Naive thymus-derived CD8-positive, alpha-beta T cell (primary cell): ENCODE results near the gene FES. TPM values are rescaled to one million over a fixed set of nuclear protein-coding genes. Genes with fewer than 3 reads are reported as not detected.

Source experiments
- ATAC-seq, 2 donors: fragments of 150-1000 bp; cut with Tn5 transposase in 1 of 2; sonication (Bioruptor Pico), chemical (Tn5 transposase) in 1 of 2; 1 replicate in 1 of 2; 2 replicates in 1 of 2; pipeline ENCODE4 v1.10.0; 2021; ENCODE audit warnings: mild to moderate bottlenecking in 2 of 2, moderate library complexity in 2 of 2
- POLR2A ChIA-PET: fragments of 350-600 bp; sonication (Branson Sonifier 250); formaldehyde crosslinking; loops from one replicate; lab custom pipeline; 2021; ENCODE audit warnings: antibody characterized with exemption; lab: Charles Lee
- DNase-seq, 10 donors: peaks; one replicate each; pipeline versions ENCODE4 v3.0.0 to v3.0.0-alpha.2; 2020 to 2022
- H3K27ac Mint-ChIP-seq, 10 donors: one replicate each; pipeline ENCODE4 v1.8.0; 2020 to 2022; ENCODE audit warnings: mild to moderate bottlenecking in 10 of 10, mixed read lengths in 10 of 10, moderate library complexity in 4 of 10, inconsistent platforms in 1 of 10
- H3K27me3 Mint-ChIP-seq, 5 donors: one replicate each; pipeline ENCODE4 v1.8.0; 2021 to 2022; ENCODE audit warnings: mixed read lengths in 5 of 5
- H3K36me3 Mint-ChIP-seq, 3 donors: one replicate each; pipeline ENCODE4 v1.8.0; 2020 to 2022; ENCODE audit warnings: mixed read lengths in 3 of 3, mild to moderate bottlenecking in 2 of 3, inconsistent platforms in 1 of 3
- H3K4me1 Mint-ChIP-seq, 4 donors: one replicate each; pipeline ENCODE4 v1.8.0; 2021 to 2022; ENCODE audit warnings: mixed read lengths in 4 of 4
- H3K4me3 Mint-ChIP-seq, 10 donors: one replicate each; pipeline ENCODE4 v1.8.0; 2020 to 2022; ENCODE audit warnings: mild to moderate bottlenecking in 10 of 10, mixed read lengths in 10 of 10, moderate library complexity in 6 of 10, inconsistent platforms in 1 of 10
- H3K9me3 Mint-ChIP-seq, 9 donors: one replicate each; pipeline ENCODE4 v1.8.0; 2020 to 2022; ENCODE audit warnings: mixed read lengths in 9 of 9, mild to moderate bottlenecking in 3 of 9, inconsistent platforms in 1 of 9, moderate library complexity in 1 of 9
- polyA plus RNA-seq, 3 donors: library from polyadenylated mRNA; unstranded; fragments of 300-500 nt; fragmentation: Illumina TruSeq; gene quantifications; one replicate each; pipeline ENCODE4 v1.2.3, GENCODE V29; 2021
- total RNA-seq, 8 experiments: library from RNA in 2 of 8; stranded (reverse) in 2 of 8; gene quantifications; one replicate each; pipeline ENCODE4 v1.2.3 and lab custom pipeline; 2021 to 2026

Gene FES
- total and polyA plus RNA-seq, 5 experiments from 2014 or later = 0.08 to 3.5 (median 1.5) TPM; not detected in 1

DNA sequence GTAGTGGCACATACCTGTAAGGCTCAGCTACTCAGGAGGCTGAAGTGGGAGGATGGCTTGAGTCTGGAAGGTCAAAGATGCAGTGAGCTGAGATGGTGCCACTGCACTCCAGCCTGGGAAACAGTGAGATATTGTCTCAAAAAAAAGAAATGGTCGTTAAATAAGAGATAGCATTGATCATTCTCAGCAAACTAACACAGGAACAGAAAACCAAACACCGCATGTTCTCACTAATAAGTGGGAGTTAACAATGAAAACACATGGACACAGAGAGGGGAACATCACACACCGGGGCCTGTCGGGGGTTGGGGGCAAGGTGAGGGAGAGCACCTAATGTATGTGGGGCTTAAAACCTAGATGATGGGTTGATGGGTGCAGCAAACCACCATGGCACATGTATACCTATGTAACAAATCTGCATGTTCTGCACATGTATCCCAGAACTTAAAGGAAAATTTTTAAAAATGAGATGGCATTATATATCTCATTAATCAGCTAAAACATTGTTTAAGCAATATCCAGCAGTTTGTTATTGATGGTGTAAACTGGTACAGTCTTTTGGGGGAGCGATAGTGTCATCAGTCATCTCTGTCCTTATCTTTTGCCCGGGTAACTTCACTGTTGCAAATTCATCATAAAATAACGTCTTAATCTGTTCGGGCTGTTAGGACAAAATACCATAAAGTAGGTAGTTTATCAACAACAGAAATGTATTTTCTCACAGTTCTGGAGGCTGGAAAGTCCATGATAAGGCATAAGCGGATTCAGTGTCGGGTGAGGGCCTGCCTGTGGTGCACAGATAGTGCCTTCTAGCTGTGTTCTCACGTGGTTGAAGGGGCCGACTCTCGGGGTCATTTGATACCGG, 17.1 kb downstream of the FES start:
- no peaks in the 10 kb centered on the region for H3K27me3 Mint-ChIP-seq
- POLR2A ChIA-PET = interaction anchor here (1.2 to 10.7 kb wide), 3 partner anchors 11 to 184 kb away, joined by 3 to 237 read pairs (median 11); partner anchors contain the start of genes BLM, HDDC3 and UNC45A
- peaks cover 19 to 36% (median 29%) of the 10 kb centered on the region in 4 donors for H3K4me1 Mint-ChIP-seq
- H3K9me3 Mint-ChIP-seq = no peaks in the 10 kb centered on the region
- peak overlapping the region; percentile 83 to 97 (median 91) for H3K27ac Mint-ChIP-seq
- no peak for ATAC-seq
- H3K4me3 Mint-ChIP-seq = peak overlapping the region; percentile 81 to 91 (median 86)
- peak in 1 of 10 donors; percentile 42 for DNase-seq
- H3K36me3 Mint-ChIP-seq = peaks cover 0 to 16% (median 10%) of the 10 kb centered on the region in 3 donors

DNA sequence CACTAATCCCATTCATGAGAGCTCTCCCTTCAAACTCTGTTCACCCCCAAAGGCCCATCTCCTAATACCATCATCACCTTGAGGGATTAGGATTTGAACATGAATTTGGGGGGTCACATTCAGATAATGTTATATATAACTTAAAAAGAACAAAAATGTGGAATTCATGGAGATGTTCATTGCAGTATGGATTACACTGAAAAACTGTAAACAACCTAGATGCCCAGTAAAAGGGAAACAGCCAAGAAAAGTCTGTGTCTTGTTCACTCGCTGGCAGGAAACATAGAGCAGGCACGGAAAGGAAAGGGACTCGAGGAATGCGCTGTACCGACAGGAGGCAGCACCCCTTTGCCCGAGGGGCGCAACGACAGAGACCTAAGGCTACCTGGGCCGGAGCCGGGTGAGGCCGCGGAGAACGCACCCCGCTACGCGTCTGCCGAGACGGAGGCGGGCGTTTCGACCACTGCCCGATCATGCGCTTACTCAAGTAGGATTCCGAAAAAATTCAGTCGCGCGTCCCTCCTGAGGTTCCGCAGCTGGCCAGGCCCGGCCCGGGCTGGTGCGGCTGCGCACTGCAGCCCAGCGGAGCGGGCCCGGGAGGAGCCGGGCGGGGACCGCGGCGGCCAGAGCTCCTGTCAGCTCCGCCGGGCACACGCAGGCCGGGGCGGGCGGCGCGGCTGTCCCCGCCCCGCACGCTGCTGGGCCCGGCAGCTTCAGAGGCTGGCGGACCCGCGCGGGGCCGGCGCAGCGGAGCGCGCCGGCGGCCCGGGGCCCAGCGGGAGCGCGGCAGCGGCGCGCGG, 17.9 kb downstream of the FES start:
- H3K4me1 Mint-ChIP-seq = peaks cover 19 to 32% (median 27%) of the 10 kb centered on the region in 4 donors
- peak; percentile 56 to 82 (median 66) for DNase-seq
- H3K27me3 Mint-ChIP-seq = no peaks in the 10 kb centered on the region
- peaks cover 0 to 24% (median 10%) of the 10 kb centered on the region in 3 donors for H3K36me3 Mint-ChIP-seq
- peak overlapping the region; percentile 81 to 91 (median 86) for H3K4me3 Mint-ChIP-seq
- H3K27ac Mint-ChIP-seq = peak overlapping the region; percentile 83 to 97 (median 91)
- no peaks in the 10 kb centered on the region for H3K9me3 Mint-ChIP-seq
- POLR2A ChIA-PET = interaction anchor here (0.6 to 10.7 kb wide), 12 partner anchors 10 to 539 kb away, joined by 3 to 237 read pairs (median 6); partner anchors contain the start of genes BLM, HDDC3, RCCD1 and UNC45A
- ATAC-seq = peak; percentile 70 to 79

DNA sequence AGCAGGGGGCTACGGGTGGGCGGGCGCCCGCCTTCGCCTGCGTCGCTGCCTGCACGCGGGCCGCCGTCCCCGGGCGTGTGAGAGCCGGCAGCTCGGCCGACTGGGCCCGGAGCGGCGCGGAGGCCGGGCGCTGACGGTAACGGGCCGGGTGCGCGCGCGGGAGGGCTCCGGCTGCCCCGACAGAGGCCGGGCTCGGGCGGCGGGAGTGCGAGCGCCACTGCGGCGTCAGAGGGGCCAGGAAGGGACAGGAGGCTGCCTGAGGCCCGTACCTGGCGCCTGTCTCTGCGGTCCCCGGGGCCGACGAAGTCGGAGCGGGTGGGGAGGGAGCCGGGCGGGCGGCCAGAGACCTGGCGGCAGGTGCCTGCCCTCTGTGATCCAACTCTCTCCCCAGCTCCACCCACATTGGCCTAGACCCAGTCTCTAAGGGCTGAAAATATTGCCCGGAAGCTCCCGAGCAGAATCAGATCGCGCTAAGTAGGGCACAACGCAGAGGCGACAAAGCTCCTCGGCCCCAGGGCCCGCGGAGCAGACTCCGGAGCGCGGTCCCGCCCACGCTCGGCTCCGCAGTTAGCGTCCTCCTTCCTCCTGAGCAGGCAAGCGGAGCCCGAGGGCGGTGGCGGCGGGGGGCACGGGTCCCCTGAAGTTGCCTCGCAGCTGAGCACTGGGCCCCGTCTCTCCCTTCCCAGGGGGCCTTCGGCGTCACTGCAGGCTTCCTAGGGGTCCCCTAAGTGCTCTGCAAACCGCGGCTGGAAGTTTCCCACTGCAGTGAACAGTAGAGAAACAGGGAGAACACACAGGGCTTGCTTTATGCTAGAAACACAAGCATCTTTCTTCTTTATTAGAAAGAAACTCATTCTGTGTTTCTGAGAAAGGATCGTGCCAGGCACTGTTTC, 18.8 kb downstream of the FES start, which contains the start of gene MAN2A2:
TSS of gene MAN2A2 (plus strand) at position 463 of the 893 bp plus-strand sequence. CDS start 906 bp downstream, outside the sequence.
- Mint-ChIP-seq H3K27me3 (no peaks in the 10 kb centered on the region), H3K4me3 (peak within 1 kb of the TSS; percentile 81 to 98 (median 90)), H3K27ac (peak within 1 kb of the TSS; percentile 88 to 97 (median 91)), H3K36me3 (peaks cover 0 to 33% (median 19%) of the 10 kb centered on the region in 3 donors), H3K9me3 (no peaks in the 10 kb centered on the region), H3K4me1 (peaks cover 19 to 33% (median 26%) of the 10 kb centered on the region in 4 donors)
- POLR2A ChIA-PET = interaction anchor here (0.6 to 10.7 kb wide), 15 partner anchors 9 to 540 kb away, joined by 3 to 237 read pairs (median 6); partner anchors contain the start of genes BLM, HDDC3, RCCD1 and UNC45A
- DNase-seq (peak; percentile 51 to 85 (median 66)), ATAC-seq (peak; percentile 61 to 66)

- Mint-ChIP-seq H3K27me3 (no peaks in the 10 kb centered on the region), H3K36me3 (peaks cover 0 to 39% (median 19%) of the 10 kb centered on the region in 3 donors), H3K9me3 (no peaks in the 10 kb centered on the region), H3K27ac (peak overlapping the region; percentile 69 to 91 (median 84)), H3K4me3 (peak overlapping the region; percentile 78 to 98 (median 84)), H3K4me1 (peaks cover 19 to 33% (median 26%) of the 10 kb centered on the region in 4 donors)
- ATAC-seq (no peak), DNase-seq (peak in 1 of 10 donors; percentile 54)
- POLR2A ChIA-PET = interaction anchor here (0.7 to 10.7 kb wide), 15 partner anchors 8 to 309 kb away, joined by 3 to 237 read pairs (median 6); partner anchors contain the start of genes BLM, HDDC3, RCCD1 and UNC45A
Measured at GRCh38 chr15:90903733-90904536, 19.6 kb downstream of the FES start.

DNA sequence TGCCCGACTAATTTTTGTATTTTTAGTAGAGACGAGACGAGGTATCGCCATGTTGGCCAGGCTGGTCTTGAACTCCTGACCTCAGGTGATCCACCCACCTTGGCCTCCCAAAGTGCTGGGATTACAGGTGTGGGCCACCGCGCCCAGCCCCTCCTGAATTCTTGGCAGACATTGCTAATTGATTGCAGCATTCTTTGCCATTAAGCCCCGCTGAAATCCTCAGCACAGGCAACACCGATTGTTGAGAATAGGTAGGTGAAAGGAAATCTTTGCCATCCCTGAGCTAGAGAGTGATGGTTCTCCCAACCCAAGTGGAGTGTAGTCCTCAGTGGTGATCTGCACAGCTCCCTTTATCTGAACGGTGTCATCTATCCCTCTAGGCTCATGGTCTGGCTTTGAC, 20.4 kb downstream of the FES start:
- POLR2A ChIA-PET = interaction anchor here (1.0 to 10.7 kb wide), 5 partner anchors 9 to 29 kb away, joined by 3 to 237 read pairs (median 4); partner anchors contain the start of genes HDDC3 and UNC45A
- DNase-seq (peak in 1 of 10 donors; percentile 37), ATAC-seq (no peak)
- H3K4me1 Mint-ChIP-seq = peaks cover 19 to 33% (median 26%) of the 10 kb centered on the region in 4 donors
- H3K27ac Mint-ChIP-seq = peak overlapping the region in 2 of 10 donors; percentile 19 to 29
- no peaks in the 10 kb centered on the region for H3K27me3 Mint-ChIP-seq
- H3K4me3 Mint-ChIP-seq = peak overlapping the region in 5 of 10 donors; percentile 19 to 52 (median 39)
- H3K9me3 Mint-ChIP-seq = no peaks in the 10 kb centered on the region
- peaks cover 0 to 47% (median 19%) of the 10 kb centered on the region in 3 donors for H3K36me3 Mint-ChIP-seq

GRCh38 chr15:90905306-90906180, 21.2 kb downstream of the FES start:
- Mint-ChIP-seq H3K27me3 (no peaks in the 10 kb centered on the region), H3K27ac (peak overlapping the region in 3 of 10 donors; percentile 19 to 69 (median 38)), H3K36me3 (peaks cover 0 to 55% (median 19%) of the 10 kb centered on the region in 3 donors), H3K4me3 (peak overlapping the region in 3 of 10 donors; percentile 11 to 62 (median 12)), H3K4me1 (peaks cover 17 to 33% (median 26%) of the 10 kb centered on the region in 4 donors), H3K9me3 (no peaks in the 10 kb centered on the region)
- POLR2A ChIA-PET = interaction anchor here (1.1 to 10.7 kb wide), 3 partner anchors 8 to 28 kb away, joined by 3 to 237 read pairs (median 4); partner anchors contain the start of genes HDDC3 and UNC45A
- ATAC-seq (no peak), DNase-seq (peak in 1 of 10 donors; percentile 58)

DNA sequence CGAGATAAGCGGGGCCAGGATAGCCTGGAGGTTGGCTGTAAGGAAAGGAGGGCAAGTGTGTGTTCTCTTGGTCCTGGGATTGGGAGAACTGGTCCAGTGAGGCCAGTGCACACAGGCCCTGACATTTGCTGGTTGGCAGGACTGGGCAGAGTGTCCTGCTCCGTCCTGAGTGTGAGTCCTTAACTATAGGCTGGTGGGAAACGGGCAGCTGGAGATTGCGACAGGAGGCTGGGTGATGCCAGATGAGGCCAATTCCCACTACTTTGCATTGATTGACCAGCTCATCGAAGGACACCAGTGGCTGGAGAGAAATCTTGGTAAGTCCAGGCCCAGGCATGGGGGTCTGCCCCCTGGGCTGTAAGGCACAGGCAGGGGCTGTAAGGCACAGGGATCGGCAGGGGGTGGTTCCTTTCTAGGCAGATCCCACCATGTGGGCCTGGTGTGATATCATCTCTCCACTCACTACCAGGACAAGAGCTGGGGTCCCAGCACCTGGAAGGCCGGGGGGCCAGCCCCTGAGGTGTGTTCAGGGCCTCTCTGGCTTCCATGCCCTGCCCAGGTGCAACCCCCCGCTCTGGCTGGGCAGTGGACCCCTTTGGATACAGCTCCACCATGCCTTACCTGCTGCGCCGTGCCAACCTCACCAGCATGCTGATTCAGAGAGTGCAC, 22.0 kb downstream of the FES start:
- Mint-ChIP-seq H3K27ac (no peak overlapping the region), H3K36me3 (peaks cover 0 to 62% (median 19%) of the 10 kb centered on the region in 3 donors), H3K4me3 (peak overlapping the region in 2 of 10 donors; percentile 11 to 26), H3K27me3 (no peaks in the 10 kb centered on the region), H3K9me3 (no peaks in the 10 kb centered on the region), H3K4me1 (peaks cover 15 to 31% (median 24%) of the 10 kb centered on the region in 4 donors)
- peak in 1 of 10 donors; percentile 40 for DNase-seq
- POLR2A ChIA-PET = interaction anchor here (1.5 to 10.7 kb wide), 2 partner anchors 13 to 28 kb away, joined by 4 to 237 read pairs; partner anchors contain the start of genes HDDC3 and UNC45A
- ATAC-seq = no peak

DNA sequence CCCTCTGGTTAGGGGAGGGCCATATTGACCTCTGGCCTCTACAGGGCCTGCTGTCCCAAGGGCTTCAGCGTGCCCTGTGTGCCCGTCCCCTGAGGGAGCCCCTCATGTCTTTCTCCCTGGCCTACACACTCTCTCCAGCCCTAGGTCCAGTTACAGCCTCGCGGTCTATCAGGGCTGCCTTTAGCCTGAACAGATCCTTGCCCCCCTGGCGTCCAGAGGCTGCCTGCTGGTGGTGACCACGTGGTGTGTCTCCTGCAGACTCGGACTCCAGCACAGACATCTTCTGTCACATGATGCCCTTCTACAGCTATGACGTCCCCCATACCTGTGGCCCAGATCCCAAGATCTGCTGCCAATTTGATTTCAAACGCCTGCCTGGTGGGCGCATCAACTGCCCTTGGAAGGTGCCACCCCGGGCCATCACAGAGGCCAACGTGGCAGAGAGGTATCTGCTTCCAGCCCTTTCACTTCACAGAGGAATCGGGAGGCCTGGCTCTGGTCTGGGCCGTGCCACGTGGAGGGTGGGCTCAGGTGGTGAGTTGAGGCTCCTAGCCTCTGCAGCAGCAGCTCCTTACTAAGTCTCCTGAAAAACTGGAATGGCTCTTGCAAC, 22.9 kb downstream of the FES start:
- ATAC-seq (no peak), DNase-seq (peak in 1 of 10 donors; percentile 51)
- Mint-ChIP-seq H3K27me3 (no peaks in the 10 kb centered on the region), H3K9me3 (no peaks in the 10 kb centered on the region), H3K27ac (no peak overlapping the region), H3K4me3 (no peak overlapping the region), H3K36me3 (peaks cover 0 to 69% (median 19%) of the 10 kb centered on the region in 3 donors), H3K4me1 (peaks cover 12 to 24% (median 15%) of the 10 kb centered on the region in 4 donors)
- POLR2A ChIA-PET = interaction anchor here (10.7 kb wide), 1 partner anchor 27 kb away, joined by 237 read pairs; the partner anchor contains the start of genes HDDC3 and UNC45A
